ENCODE measurements around the gene GDF7.

GRCh38 chr2:20650877-20651730 lies 15.8 kb upstream of the GDF7 start, which contains the start of gene HS1BP3:
- TF ChIP-seq NFRKB (IDR thresholded peaks at IDR 0.05) (no peak), TARDBP (IDR thresholded peaks at IDR 0.05) (no peak), SUZ12 (IDR thresholded peaks at IDR 0.05) (no peak), ELF4 (IDR thresholded peaks at IDR 0.05) (no peak), FOXA1 (IDR thresholded peaks at IDR 0.05) (no peak), SP1 (IDR thresholded peaks at IDR 0.05) (no peak), ZNF384 (IDR thresholded peaks at IDR 0.05) (no peak), PKNOX1 (IDR thresholded peaks at IDR 0.05) (no peak), HDGF (IDR thresholded peaks at IDR 0.05; ENCODE audit: borderline replicate concordance) (0 out of 2 replicates have a peak, but pooled peaks have one; percentile 29), LEF1 (IDR thresholded peaks at IDR 0.05; ENCODE audit: borderline replicate concordance) (0 out of 2 replicates have a peak, but pooled peaks have one; percentile 35), L3MBTL2 (conservative IDR thresholded peaks at IDR 0.05) (no peak), ARNT (IDR thresholded peaks at IDR 0.05) (0 out of 2 replicates have a peak, but pooled peaks have one; percentile 41), FOXK2 (IDR thresholded peaks at IDR 0.05) (no peak), FOXM1 (IDR thresholded peaks at IDR 0.05; ENCODE audit: borderline replicate concordance) (no peak)
